Amygdala (tissue), 56 donors: ENCODE measurements around the gene POLE3.
"Not testable (repeated sequence)": the region's sequence is repeated elsewhere in the genome, so short reads cannot be mapped to it uniquely, and the experiment has no call there.

Source experiments
- DNase-seq, 56 donors: peaks; one replicate each; lab custom pipeline; 2025; lab: John Stamatoyannopoulos, UW

POLE3 gene

DNA sequence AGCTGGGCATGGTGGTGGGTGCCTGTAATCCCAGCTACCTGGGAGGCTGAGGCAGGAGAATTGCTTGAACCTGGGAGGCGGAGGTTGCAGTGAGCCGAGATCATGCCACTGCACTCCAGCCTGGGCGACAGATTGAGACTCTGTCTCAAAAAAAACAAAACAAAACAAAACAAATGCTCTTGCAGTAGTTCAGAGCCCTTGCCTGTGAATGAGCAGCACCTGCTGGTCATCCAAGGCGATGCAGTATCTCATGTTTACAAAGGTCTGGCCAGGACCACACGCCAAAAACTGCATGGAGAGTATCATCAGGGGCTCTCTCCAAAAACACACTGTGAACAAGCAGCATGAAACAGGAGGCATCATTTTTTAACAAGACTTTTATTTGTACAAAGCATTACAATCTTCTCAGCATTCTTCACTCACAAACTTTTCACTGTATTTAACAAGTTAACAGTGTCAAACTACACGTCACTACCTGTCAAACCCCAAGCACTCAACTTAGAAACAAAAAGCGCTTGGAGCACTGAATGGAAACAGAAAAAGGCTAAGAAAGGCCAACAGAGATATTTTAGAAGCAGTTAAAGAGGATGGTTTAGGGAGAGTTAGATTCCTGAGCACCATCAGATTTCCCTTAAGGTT lies 3.5 kb downstream of the POLE3 start:
- peak in 35 of 56 donors; percentile 3 to 75 (median 18) for DNase-seq

DNA sequence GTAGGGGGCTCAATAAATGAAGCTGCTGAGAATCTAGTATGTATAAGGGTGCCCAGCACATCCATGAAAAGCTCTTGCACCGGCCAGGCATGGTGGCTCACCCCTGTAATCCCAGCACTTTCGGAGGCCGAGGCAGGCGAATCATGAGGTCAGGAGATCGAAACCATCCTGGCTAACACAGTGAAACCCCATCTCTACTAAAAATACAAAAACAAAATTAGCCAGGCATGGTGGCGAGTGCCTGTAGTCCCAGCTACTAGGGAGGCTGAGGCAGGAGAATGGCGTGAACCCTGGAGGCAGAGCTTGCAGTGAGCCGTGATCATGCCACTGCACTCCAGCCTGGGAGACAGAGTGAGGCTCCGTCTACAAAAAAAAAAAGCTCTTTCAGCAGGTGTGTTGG lies 4.1 kb downstream of the POLE3 start:
- DNase-seq, result not testable (repeated sequence)

DNA sequence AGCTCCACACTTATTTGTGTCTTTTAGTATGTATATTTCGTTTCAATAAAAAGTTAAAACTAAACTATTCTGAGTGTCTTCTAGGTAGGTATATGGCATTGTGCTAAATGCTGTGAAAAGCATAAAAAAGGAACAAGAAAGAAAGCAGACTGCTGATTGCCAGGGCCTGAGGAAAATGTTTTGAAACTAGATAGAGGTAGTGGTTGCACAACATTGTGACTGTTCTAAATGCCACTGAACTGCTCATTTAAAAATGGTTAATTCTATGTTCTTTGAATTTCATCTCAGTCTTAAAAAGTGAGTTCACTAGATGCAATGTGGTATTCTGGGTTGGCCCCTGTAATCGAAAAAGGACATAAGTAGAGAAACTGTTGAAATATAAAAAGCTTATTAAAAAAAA lies 6.8 kb downstream of the POLE3 start:
- no peak for DNase-seq

DNA sequence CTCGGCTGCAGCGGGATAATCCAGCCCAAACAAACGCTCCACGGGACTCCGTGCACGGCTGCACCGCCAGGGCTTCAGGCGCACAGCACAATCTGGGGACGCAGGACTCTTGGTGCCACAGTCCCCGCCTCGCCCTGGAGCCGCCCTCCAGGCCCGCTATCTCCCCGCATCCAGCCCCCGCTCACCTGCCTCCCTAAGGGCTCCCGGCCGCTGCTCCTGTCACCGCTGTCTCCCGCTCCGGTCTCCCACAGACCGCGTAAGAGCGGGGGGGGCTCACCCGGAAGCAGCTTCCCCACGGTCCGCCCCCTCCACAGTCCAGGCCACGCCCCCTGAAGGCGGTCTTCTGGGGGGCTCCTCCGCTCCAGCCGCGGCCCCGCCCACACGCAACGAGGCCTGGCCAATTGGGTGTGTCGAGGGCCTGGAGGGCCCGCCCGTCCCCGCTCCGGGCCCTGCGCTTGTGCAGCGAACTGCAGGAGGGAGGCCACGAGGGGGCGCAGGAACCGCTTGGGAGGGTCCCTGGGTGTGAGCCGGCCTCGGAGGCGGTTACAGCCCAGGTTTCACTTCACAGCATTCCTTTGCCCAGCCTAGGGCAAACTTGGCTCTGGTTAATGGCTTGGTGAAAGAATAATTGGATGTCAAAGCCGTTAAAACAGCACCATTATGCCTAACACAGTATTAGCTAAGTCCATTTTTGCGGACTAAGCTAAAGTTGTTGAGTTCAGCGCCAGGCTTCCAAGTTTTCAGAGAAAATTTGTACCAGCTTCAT lies 9.3 kb downstream of the POLE3 start, which contains the start of gene ALAD:
Gene ALAD, minus strand, starts transcription at position 258 of the 766 bp plus-strand sequence. CDS start 7,725 bp downstream, outside the sequence.
- DNase-seq, result peak; percentile 49 to 99 (median 98)

DNA sequence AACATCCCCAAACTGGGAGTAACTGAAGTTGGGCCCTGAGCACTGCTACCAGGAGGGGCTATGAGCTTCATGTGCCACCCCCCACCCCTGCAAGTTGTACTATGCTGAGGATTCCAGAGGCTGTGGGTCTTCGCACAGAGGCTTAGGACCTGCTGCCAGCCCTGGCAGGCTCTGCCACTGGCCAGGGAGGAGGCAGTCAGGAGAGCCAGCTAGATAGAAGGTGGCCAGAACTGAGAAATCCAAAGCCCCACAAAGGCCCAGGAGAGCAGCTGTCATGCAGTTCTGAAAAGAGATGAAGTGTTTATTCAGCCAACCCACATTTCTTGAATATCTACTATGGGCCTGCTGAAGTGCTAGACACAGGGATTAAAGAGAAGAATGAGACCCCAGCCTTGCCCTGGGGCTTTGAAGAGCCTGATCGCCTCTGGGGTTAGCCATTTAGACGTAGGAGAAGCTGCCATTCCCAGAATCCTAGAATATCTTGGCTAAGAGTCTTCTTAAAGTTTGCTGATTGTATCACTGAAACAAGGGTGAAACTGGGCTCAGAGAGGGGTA lies 10.8 kb downstream of the POLE3 start:
- DNase-seq, result no peak

DNA sequence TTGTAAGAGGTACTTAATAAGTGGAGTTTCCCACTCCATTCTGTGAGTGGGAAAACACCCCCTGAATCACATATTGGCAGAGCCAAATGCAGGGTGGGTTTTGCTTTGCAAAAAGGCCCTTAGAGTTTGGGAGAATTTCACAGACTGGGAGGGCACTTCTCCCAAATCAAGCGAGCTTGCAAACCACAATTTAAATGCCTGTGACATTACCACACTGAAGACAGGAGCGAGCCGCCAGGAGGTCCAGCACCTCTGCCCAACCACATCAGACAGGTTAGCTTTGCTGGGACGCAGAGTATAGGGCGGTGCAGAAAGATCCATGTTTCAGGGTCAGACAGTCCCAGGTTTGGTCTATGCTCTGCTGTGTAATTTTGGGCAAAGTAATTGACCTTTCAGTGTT lies 11.7 kb downstream of the POLE3 start:
- DNase-seq, result no peak

DNA sequence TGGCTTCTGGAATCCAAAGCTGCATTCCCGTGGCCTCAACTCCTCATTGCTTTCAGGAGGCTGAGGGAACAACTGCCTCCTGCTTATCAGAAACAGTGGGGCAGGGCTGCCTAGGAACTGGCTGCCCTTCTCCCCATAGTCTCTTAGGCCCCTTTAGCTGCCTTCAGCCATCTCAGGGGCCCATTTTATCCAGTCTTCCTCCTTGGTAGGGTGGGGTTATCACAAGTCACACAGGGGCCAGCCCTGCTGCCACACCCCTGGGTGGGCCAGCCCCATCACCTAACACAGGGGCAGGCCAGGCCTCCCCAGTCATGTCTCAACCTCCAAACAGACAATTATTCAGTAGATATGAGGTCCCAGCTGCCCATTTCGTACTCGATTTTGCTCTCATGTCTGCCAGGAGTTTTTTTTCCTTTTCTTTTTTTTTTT lies 13.3 kb downstream of the POLE3 start:
- DNase-seq, result no peak

DNA sequence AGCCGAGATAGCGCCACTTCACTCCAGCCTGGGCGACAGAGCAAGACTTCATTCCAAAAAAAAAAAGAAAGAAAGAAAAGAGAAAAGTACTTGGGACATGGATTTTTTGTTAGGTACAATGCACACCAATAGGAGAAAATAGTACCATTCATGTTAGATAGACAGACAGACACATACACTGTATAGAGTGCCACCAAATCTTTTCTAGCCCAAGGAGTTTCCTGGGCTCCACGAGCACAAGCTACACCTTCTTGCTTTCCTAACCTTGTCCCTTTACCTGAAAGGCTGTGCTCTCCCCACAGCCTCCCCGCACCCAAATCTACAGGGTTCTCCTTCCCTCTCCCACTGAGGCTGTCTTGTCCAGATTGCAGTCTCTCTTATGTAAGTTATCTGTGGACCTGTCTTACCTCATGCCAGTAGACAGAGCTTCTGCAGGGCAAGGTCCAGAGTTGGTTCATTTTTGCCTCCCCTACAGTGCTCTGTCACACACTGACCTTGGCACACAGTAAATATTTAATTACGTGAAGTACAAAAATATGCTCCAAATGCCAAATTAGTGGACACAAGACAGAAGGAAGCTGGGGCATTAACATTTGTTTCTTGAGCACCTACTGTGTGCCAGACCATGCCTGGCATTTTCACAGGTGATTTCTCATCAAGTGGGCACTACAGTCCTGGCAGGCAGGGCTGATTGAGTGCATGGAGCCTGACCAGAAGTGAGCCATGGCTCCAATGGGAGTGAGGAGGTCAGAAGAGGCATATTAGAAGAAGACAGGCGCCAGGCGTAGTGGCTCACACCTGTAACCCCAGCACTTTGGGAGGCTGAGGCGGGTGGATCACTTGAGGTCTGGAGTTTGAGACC lies 15.2 kb downstream of the POLE3 start:
- DNase-seq, result no peak

DNA sequence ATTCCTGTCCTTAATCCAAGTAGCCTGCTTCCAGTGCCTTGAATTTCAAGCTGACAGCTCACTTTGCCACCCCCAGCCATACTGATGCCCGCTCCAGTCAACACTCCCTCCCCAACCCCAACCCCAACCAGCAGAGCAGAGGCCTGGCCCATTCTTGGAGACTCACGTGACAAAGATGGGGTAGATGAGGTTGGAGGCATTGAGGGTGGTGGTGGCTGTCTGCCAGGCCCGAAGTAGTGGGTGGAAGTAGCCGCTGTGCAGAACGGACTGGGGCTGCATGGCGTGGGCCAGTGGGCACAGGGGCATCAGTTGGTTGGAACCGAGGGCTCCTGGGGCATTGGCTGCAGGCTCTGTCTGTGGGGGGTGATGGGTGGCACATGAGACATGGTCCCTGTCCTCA lies 17.2 kb downstream of the POLE3 start:
- DNase-seq, result peak in 36 of 56 donors; percentile 4 to 66 (median 28)

DNA sequence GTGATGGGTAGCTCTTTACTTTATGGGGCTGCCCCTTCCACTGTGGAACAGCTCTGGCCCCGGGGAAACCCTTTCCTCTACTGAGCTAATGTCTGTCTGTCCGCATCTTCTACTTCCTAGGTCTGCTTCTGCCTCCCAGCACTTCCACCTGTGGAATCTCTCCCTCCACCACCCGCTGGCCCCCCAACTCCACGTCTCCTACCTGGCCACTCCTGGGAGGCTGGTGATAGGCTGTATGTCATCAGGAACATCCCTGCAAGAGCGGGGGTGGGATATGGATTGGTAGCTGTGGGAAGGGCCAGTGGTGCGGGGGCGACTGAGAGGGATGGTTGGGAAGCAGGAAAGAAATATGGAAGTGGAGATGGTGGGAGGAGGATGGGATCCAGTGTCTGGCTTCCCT lies 18.6 kb downstream of the POLE3 start:
- no peak for DNase-seq

DNA sequence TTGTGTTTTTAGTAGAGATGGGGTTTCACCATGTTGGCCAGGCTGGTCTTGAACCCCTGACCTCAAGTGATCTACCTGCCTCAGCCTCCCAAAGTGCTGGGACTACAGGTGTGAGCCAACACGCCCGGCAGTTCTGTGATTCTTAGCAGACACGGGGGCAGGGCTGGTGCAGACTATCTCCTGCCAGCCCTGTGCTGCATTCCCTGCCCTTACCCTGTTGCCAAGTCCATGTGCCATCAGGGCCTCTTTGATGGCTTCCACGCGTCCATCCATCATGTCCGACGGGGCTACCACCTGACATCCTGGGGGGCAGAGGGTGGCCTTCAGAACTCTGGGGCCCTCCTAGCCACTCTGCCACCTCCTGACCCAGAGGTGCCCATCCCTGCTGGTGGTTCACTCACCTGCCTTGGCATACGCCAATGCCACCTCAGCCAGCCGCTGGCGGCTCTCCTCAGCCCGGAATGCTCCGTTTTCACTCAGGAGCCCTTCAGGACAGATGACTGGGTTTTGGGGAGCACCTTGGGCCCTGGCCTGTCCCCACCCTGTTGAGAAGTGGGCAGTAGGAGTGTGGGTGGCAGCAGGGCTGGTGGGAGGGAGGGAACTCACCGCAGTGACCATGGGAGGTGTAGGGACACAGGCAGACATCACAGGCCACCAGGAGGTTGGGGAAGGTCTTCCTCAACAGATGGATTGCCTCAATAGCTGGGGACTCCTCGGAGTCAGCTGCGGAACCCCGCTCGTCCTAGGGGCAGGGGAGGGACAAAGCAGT lies 20.1 kb downstream of the POLE3 start:
- no peak for DNase-seq

DNA sequence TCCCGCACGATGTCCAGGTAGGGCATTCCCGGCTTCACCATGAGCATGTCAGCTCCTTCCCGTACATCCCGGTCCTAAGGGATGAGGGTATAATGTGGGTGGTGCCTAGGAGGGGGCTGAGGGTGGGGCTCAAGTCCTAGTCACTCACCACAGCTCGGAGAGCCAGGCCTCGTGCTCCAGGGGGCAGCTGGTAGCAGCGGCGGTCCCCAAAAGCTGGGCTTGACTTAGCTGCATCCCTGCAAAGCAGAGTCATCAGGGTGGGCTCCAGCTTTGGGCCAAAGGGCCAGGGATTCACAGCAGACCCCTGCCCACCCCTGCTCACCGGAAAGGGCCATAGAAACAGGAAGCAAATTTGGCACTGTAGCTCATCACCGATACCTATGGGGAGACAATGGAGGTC lies 21.0 kb downstream of the POLE3 start:
- no peak for DNase-seq

DNA sequence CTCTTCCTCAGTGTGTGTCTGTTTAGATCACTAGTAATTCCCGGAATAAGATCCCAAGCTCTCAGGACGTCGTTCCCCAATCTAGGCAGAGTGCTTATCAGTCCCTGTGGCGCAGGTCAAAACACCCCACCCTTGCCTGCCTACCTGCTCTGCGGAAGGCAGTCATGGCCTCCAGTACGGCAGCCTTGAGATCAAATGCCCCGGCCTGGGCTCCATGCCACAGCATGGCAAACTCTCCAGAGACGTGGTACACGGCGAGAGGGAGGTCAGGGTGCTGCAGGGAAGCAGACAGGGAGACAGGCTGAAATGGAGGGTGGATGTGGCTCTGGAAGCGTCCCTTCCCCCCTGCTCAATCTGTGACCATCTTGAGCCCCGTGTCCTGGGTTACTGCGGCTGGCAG lies 21.6 kb downstream of the POLE3 start:
- no peak for DNase-seq

DNA sequence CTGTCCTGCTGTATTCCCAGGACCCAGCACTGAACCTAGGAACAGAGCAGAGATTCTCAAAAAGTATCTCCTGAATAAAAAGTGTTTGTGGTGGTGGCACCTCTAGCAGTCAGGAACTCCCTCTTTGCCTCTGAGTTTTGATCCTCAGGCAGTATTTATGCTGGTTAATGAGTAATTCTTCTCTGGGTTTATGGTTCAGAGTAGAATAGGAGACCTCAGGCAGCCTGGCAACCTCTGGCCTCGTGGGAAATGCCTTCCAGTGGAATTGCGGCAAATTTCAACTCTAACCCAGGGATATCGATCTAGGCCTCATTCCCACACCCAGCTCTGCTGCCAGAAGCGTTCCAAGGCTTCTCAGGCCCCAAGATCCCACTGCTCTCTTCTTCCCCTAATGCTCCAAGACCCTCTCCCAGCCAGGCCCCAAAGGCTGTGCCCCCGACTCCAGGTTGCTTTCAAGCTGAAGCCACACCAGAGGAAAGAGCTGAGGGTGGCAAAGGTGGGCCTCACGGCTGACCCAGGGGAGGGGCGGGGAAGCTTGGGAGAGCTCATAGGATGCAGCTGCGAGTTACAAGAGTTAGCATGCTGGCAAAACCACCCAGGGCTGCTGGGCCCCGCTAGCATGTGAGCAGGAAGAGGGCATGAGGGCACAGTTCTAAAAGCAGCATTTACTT lies 22.8 kb downstream of the POLE3 start:
- no peak for DNase-seq

DNA sequence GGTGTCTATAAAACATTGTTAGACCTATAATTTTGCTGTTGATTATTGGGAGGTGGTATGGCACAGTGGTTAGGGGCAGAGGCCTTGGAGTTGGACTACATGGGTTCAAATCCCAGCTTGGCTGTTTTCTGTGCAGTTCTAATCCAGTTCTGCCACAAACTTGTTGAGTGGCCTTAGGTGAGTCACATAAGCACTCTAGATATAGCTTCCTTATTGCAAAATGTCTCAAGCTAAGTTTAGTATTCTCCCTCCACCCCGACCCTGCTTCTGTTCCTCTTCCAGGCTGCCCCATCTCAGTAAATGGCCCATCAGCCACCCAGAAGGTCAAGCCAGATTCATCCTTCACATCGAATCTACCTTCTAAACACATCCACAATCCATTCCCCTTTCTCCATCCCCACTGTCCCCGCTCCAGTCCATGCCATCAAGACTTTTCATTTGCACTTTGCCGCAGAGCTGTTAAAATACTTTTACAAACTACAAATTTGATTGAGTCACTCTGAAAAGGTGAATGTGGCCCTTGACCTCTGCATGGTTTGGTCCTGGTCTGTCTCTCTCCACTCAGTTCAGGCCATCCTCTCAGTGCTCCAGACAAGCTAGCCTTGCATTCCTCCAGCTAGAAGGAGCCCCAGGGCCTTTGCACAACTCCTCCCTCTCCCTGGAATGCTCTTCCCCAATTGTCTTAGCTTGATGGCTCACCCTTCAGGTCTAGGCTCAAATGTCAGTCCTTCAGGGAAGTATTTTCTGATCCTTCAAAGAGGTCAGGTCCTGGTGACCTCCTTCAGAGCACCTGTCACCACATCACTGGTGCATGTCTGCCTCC lies 23.7 kb downstream of the POLE3 start:
- no peak for DNase-seq

DNA sequence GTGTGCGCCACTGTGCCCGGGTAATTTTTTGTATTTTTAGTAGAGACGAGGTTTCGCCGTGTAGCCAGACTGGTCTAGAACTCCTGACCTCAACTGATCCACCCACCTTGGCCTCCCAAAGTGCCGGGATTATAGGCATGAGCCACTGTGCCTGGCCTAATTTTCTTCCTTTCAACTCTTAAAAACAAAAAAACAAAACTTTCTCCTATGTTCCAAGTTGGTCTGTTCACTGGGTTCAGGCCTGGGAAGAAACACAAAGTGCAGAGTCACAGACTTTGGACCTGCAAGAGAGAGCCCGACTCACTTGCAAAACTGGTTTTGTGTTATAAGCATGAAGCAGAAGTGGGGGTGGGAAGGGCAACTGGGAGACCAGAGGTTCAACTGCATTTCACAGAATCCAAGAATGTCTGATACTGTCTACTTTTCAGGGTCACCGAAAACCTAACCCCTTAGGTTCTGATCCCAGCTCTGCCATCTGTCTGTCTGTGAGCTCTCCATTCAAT lies 28.5 kb downstream of the POLE3 start:
- no peak for DNase-seq

DNA sequence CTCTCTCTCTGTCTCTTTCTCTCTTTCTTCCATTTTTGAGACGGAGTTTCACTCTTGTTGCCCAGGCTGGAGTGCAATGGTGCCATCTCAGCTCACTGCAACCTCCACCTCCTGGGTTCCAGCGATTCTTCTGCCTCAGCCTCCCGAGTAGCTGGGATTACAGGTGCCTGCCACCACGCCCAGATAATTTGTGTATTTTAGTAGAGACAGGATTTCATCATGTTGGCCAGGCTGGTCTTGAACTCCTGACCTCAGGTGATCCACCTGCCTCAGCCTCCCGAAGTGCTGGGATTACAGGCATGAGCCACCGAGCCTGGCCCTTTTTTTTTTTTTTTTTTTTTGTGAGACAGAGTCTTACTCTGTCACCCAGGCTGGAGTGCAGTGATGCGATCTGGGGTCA lies 29.0 kb downstream of the POLE3 start:
- DNase-seq, result not testable (repeated sequence)

DNA sequence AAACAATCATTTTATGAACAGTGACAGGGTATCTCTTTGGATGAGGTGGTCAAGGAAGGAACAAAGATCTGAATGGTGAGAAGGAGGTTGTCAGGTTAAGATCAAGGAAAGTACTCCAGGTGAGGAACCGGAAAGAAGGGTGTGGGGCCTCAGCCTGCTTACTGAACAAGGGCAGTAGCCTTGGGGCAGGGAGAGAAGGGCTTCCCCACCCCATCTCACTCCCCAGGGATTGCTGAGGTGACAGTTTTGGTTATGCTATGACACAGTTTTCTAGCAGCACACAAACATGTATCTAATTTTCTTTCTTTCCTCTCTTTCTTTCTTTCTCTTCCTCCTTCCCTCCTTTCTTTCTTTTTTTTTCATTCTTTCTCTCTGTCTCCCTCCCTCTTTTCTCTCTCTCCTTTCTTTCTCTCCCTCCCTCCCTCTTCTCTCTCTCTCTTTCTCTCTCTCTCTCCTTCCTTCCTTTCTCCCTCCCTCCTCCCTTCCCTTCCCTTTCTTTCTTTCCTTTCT lies 29.6 kb downstream of the POLE3 start:
- no peak for DNase-seq
